K562 (cell line): ENCODE measurements around the gene RPLP2. TPM values are rescaled to one million over a fixed set of nuclear protein-coding genes. Genes with fewer than 3 reads are reported as not detected.
A peak's percentile ranks its signal among the peaks of the same experiment; 100 is the strongest.

Experiments used
- ATF1 ChIP-seq, 2 experiments: fragments of 450-650 bp in 1 of 2; IDR thresholded peaks; 2 replicates each; pipeline ENCODE4 v1.6.1; 2016; ENCODE audit warnings: missing compliant biosample characterization in 1 of 2, missing genetic modification characterization in 1 of 2
- CCAR2 ChIP-seq: fragments of 200-400 bp; formaldehyde crosslinking; IDR thresholded peaks from 2 replicates; pipeline ENCODE4 v1.6.1; 2017; ENCODE audit warnings: mild to moderate bottlenecking, low read depth, low read length
- E2F8 ChIP-seq: fragments of 450-650 bp; IDR thresholded peaks from 2 replicates; pipeline ENCODE4 v1.7.1; 2018; ENCODE audit warnings: mild to moderate bottlenecking, low read depth; ENCODE audit not compliant: partially characterized antibody
- ELK3 ChIP-seq: fragments of 450-650 bp; formaldehyde crosslinking; IDR thresholded peaks from 2 replicates; pipeline ENCODE4 v1.4.0; 2020; ENCODE audit warnings: mild to moderate bottlenecking
- HNRNPH1 ChIP-seq: fragments of 200-400 bp; formaldehyde crosslinking; optimal IDR thresholded peaks from 2 replicates; pipeline ENCODE3; 2017; ENCODE audit warnings: low read depth, mild to moderate bottlenecking, low read length, moderate library complexity
- HNRNPL ChIP-seq: fragments of 200-400 bp; formaldehyde crosslinking; IDR thresholded peaks from 2 replicates; pipeline ENCODE4 v1.6.1; 2017; ENCODE audit warnings: low read depth, mild to moderate bottlenecking, low read length
- JUN ChIP-seq, 2 experiments: sonication (generic) in 1 of 2; formaldehyde crosslinking in 1 of 2; IDR thresholded peaks; 2 replicates each; pipeline versions ENCODE4 v1.6.1 to v1.8.0; 2012 to 2022; ENCODE audit warnings: borderline replicate concordance in 2 of 2, mild to moderate bottlenecking in 2 of 2, improper control_type of control experiment in 1 of 2, low read depth in 1 of 2, low read length in 1 of 2, missing genetic modification reagents in 1 of 2
- KDM4B ChIP-seq, 2 experiments: fragments of 450-650 bp in 1 of 2; sonication (generic) in 1 of 2; IDR thresholded peaks; 2 replicates each; pipeline ENCODE4 v1.6.1; 2016 to 2017; ENCODE audit warnings: borderline replicate concordance in 2 of 2, antibody characterized with exemption in 1 of 2, low read depth in 1 of 2, mild to moderate bottlenecking in 1 of 2
- MAFG ChIP-seq: fragments of 450-650 bp; conservative IDR thresholded peaks from 2 replicates; pipeline ENCODE4 v1.6.1; 2016; ENCODE audit warnings: missing genetic modification characterization, missing compliant biosample characterization
- MBD2 ChIP-seq: sonication (generic); IDR thresholded peaks from 2 replicates; pipeline ENCODE4 v1.6.1; 2016; ENCODE audit warnings: low read depth, borderline replicate concordance
- MCM3 ChIP-seq: fragments of 450-650 bp; IDR thresholded peaks from 2 replicates; pipeline ENCODE4 v1.6.1; 2016
- MCM5 ChIP-seq: fragments of 450-650 bp; IDR thresholded peaks from 2 replicates; pipeline ENCODE4 v1.6.1; 2016; ENCODE audit warnings: low read depth
- MEF2D ChIP-seq: conservative IDR thresholded peaks from 2 replicates; pipeline ENCODE4 v1.6.1; 2016; ENCODE audit warnings: low read depth, missing genetic modification characterization, missing compliant biosample characterization
- NCOA4 ChIP-seq: fragments of 450-650 bp; IDR thresholded peaks from 2 replicates; pipeline ENCODE4 v1.6.1; 2018; ENCODE audit warnings: mild to moderate bottlenecking; ENCODE audit not compliant: partially characterized antibody
- NELFE ChIP-seq: IDR thresholded peaks from 2 replicates; pipeline ENCODE4 v1.6.1; 2011; ENCODE audit warnings: mild to moderate bottlenecking; ENCODE audit not compliant: insufficient read depth, insufficient read length
- RBM14 ChIP-seq: fragments of 200-400 bp; formaldehyde crosslinking; IDR thresholded peaks from 2 replicates; pipeline ENCODE4 v1.6.1; 2018; ENCODE audit warnings: low read depth, mild to moderate bottlenecking, low read length, moderate library complexity, borderline replicate concordance; ENCODE audit not compliant: insufficient read depth
- RBM15 ChIP-seq: fragments of 200-400 bp; formaldehyde crosslinking; IDR thresholded peaks from 2 replicates; pipeline ENCODE4 v1.6.1; 2018; ENCODE audit warnings: mild to moderate bottlenecking, low read length, moderate library complexity; ENCODE audit not compliant: insufficient read depth
- SAFB2 ChIP-seq: fragments of 200-400 bp; formaldehyde crosslinking; IDR thresholded peaks from 2 replicates; pipeline ENCODE4 v1.6.1; 2018; ENCODE audit warnings: borderline replicate concordance, low read length, low read depth, moderate library complexity; ENCODE audit not compliant: severe bottlenecking
- SMAD4 ChIP-seq: fragments of 250-450 bp; sonication (Bioruptor Pico); conservative IDR thresholded peaks from 2 replicates; pipeline ENCODE4 v1.8.0; 2021; ENCODE audit warnings: inconsistent platforms, mild to moderate bottlenecking, moderate library complexity
- ZNF184 ChIP-seq: sonication (generic); formaldehyde crosslinking; IDR thresholded peaks from 2 replicates; pipeline ENCODE4 v1.5.0; 2020; ENCODE audit warnings: missing genetic modification reagents
- ZNF561 ChIP-seq: fragments of 450-650 bp; formaldehyde crosslinking; conservative IDR thresholded peaks from 2 replicates; pipeline ENCODE4 v1.4.0; 2020; ENCODE audit warnings: mild to moderate bottlenecking, moderate library complexity
- polyA plus RNA-seq, 8 experiments: library from polyadenylated mRNA; depleted of rRNA in 4 of 8; stranded (reverse) in 5 of 8; unstranded in 3 of 8; fragments of >200 nt; fragmentation: Nextera tagmentation in 2 of 8; fragmentation: Illumina TruSeq in 1 of 8; extraction: Ambion mirVana in 2 of 8; extraction: Trizol in 1 of 8; gene quantifications; 2 replicates each; pipeline versions ENCODE4 v1.2.1 to v1.2.3, GENCODE V29; 2011 to 2014; ENCODE audit warnings: inconsistent platforms in 1 of 8, missing spikeins in 1 of 8
- total RNA-seq, 7 experiments: library from RNA; depleted of rRNA in 6 of 7; stranded (reverse); fragments of >200 nt in 6 of 7; fragmentation: Illumina TruSeq in 2 of 7; extraction: Trizol in 2 of 7; gene quantifications; 2 replicates each; pipeline versions ENCODE4 v1.2.1 to v1.2.3, GENCODE V29; 2011 to 2021; ENCODE audit warnings: low replicate concordance in 1 of 7
- TF ChIP-seq, protein P1 (sequence below): sonication (generic); formaldehyde crosslinking; IDR thresholded peaks from 2 replicates; pipeline ENCODE4 v1.8.0; 2022; ENCODE audit warnings: mild to moderate bottlenecking, missing genetic modification reagents

The RPLP2 gene
- total and polyA plus RNA-seq, 9 of the 15 experiments (the other 6 are each of a cell fraction or from before 2014, with no cell fraction given), result 528 to 3,807 (median 1,633) TPM

GRCh38 chr11:833114-833791, 23.5 kb downstream of the RPLP2 start (continued):
- no peak for TF ChIP-seq ATF1 (CRISPR knock-in tag; IDR thresholded peaks at IDR 0.05)
- 0 out of 2 replicates have a peak, but pooled peaks have one; percentile 24 for TF ChIP-seq ATF1 (tag; IDR thresholded peaks at IDR 0.05)
- no peak for TF ChIP-seq HNRNPH1
- TF ChIP-seq ZNF184 (CRISPR knock-in tag), result no peak
- peak; percentile 75; the same call in 1 of the 2 replicates for TF ChIP-seq JUN (IDR thresholded peaks at IDR 0.05; ENCODE audit: borderline replicate concordance, low read depth, low read length)
- no peak for TF ChIP-seq JUN (CRISPR knock-in tag; IDR thresholded peaks at IDR 0.05; ENCODE audit: borderline replicate concordance)
- TF ChIP-seq MCM5, result no peak
- no peak for TF ChIP-seq RBM15
- TF ChIP-seq KDM4B (IDR thresholded peaks at IDR 0.05; ENCODE audit: borderline replicate concordance in 2 of 2, low read depth in 1 of 2), result no peak
- no peak for TF ChIP-seq MAFG (tag)
- TF ChIP-seq SAFB2, result no peak
- no peak for TF ChIP-seq MEF2D (tag)
- peak; percentile 71 for TF ChIP-seq SMAD4
- no peak for TF ChIP-seq ELK3 (CRISPR knock-in tag)
- no peak for TF ChIP-seq NCOA4
- TF ChIP-seq MBD2, result peak; percentile 20; the same call in 1 of the 2 replicates
- no peak for TF ChIP-seq CCAR2
- peak; percentile 73 for TF ChIP-seq E2F8
- TF ChIP-seq HNRNPL, result 0 out of 2 replicates have a peak, but pooled peaks have one; percentile 26
- TF ChIP-seq ZNF561, result no peak
- TF ChIP-seq NELFE, result no peak
- TF ChIP-seq, protein P1, sequence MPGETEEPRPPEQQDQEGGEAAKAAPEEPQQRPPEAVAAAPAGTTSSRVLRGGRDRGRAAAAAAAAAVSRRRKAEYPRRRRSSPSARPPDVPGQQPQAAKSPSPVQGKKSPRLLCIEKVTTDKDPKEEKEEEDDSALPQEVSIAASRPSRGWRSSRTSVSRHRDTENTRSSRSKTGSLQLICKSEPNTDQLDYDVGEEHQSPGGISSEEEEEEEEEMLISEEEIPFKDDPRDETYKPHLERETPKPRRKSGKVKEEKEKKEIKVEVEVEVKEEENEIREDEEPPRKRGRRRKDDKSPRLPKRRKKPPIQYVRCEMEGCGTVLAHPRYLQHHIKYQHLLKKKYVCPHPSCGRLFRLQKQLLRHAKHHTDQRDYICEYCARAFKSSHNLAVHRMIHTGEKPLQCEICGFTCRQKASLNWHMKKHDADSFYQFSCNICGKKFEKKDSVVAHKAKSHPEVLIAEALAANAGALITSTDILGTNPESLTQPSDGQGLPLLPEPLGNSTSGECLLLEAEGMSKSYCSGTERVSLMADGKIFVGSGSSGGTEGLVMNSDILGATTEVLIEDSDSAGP (CRISPR knock-in tag), result no peak
- no peak for TF ChIP-seq MCM3
- no peak for TF ChIP-seq RBM14
